Keratinocyte (primary cell): ENCODE results near the gene DRGX. TPM values are rescaled to one million over a fixed set of nuclear protein-coding genes. Genes with fewer than 3 reads are reported as not detected.

Source experiments
- DNase-seq: peaks from one replicate; pipeline ENCODE4 v3.0.0-alpha.2; 2011; ENCODE audit warnings: low read depth, missing footprints, low spot score
- FAIRE-seq: peaks from 2 replicates; lab custom pipeline; 2011; peaks lifted over from hg19 to GRCh38; lab: Jason Lieb, UNC
- H2AFZ ChIP-seq: 2 replicates; pipeline ENCODE4 v1.6.0; 2012; ENCODE audit warnings: low read length, control low read depth, inconsistent platforms; ENCODE audit not compliant: control insufficient read depth
- H3K27ac ChIP-seq: 2 replicates; pipeline ENCODE4 v1.5.1; 2011; ENCODE audit warnings: low read length; ENCODE audit not compliant: control insufficient read depth, insufficient read depth
- H3K27me3 ChIP-seq: 3 replicates; pipeline ENCODE4 v1.6.0; 2011; ENCODE audit warnings: low read length; ENCODE audit not compliant: control insufficient read depth, insufficient read depth; ENCODE audit errors: extremely low read depth
- H3K36me3 ChIP-seq, 2 experiments: 2 replicates in 1 of 2; 3 replicates in 1 of 2; pipeline ENCODE4 v1.5.1; 2011; ENCODE audit warnings: low read length in 2 of 2, mild to moderate bottlenecking in 1 of 2; ENCODE audit not compliant: control insufficient read depth in 2 of 2, insufficient read depth in 2 of 2; ENCODE audit errors: extremely low read depth in 1 of 2
- H3K4me1 ChIP-seq: 3 replicates; pipeline ENCODE4 v1.5.1; 2011; ENCODE audit warnings: low read length; ENCODE audit not compliant: control insufficient read depth, insufficient read depth; ENCODE audit errors: extremely low read depth
- H3K4me2 ChIP-seq: 3 replicates; pipeline ENCODE4 v1.6.0; 2011; ENCODE audit warnings: low read depth, low read length; ENCODE audit not compliant: control insufficient read depth, insufficient read depth; ENCODE audit errors: extremely low read depth
- H3K4me3 ChIP-seq, 3 experiments: fragments of 200-600 bp in 1 of 3; sonication (generic) in 1 of 3; 2 replicates in 2 of 3; 3 replicates in 1 of 3; pipeline ENCODE4 v1.5.1; 2011 to 2016; ENCODE audit warnings: low read length in 3 of 3, mild to moderate bottlenecking in 3 of 3, control low read depth in 2 of 3, inconsistent platforms in 1 of 3, low read depth in 1 of 3, mixed read lengths in 1 of 3, mixed run types in 1 of 3, moderate library complexity in 1 of 3; ENCODE audit not compliant: control insufficient read depth in 2 of 3, insufficient read depth in 2 of 3; ENCODE audit errors: extremely low read depth in 1 of 3
- H3K79me2 ChIP-seq: 2 replicates; pipeline ENCODE4 v1.6.0; 2012; ENCODE audit warnings: low read length; ENCODE audit not compliant: control insufficient read depth, insufficient read depth
- H3K9ac ChIP-seq: 3 replicates; pipeline ENCODE4 v1.6.0; 2011; ENCODE audit warnings: low read length; ENCODE audit not compliant: control insufficient read depth, insufficient read depth; ENCODE audit errors: extremely low read depth
- H3K9me1 ChIP-seq: 3 replicates; pipeline ENCODE4 v1.6.0; 2011; ENCODE audit warnings: low read length; ENCODE audit not compliant: control insufficient read depth, insufficient read depth; ENCODE audit errors: extremely low read depth
- H3K9me3 ChIP-seq: 2 replicates; pipeline ENCODE4 v1.5.1; 2012; ENCODE audit warnings: low read depth, low read length; ENCODE audit not compliant: control insufficient read depth
- H4K20me1 ChIP-seq: 3 replicates; pipeline ENCODE4 v1.6.0; 2011; ENCODE audit warnings: low read length; ENCODE audit not compliant: control insufficient read depth, insufficient read depth; ENCODE audit errors: extremely low read depth
- EZH2 ChIP-seq: IDR thresholded peaks from one replicate; pipeline ENCODE4 v1.6.1; 2012; ENCODE audit warnings: inconsistent platforms, mild to moderate bottlenecking, low read length, moderate library complexity
- dilution Hi-C: fragments of 300-500 bp; cut with MboI; formaldehyde crosslinking; loops from one replicate; pipeline ENCODE4 v1.7.0; 2020; ENCODE audit warnings: low sequenced_read_pairs; ENCODE audit not compliant: extremely low pct_ligation_motif_present
- polyA plus RNA-seq, 5 experiments: library from polyadenylated mRNA; depleted of rRNA in 3 of 5; stranded (reverse) in 3 of 5; stranded (forward) in 1 of 5; unstranded in 1 of 5; fragments of >200 nt; gene quantifications; 1 replicate in 1 of 5; 2 replicates in 3 of 5; 3 replicates in 1 of 5; pipeline versions ENCODE4 v1.2.1 to v1.2.3, GENCODE V29; 2011 to 2012; ENCODE audit warnings: missing spikeins in 2 of 5, low read depth in 1 of 5, low replicate concordance in 1 of 5
- TF ChIP-seq, protein P1 (sequence below), 3 experiments: IDR thresholded peaks in 1 of 3; conservative IDR thresholded peaks in 1 of 3; optimal IDR thresholded peaks in 1 of 3; 2 replicates in 2 of 3; 3 replicates in 1 of 3; pipeline versions ENCODE3 to v1.5.1; 2011; ENCODE audit warnings: low read length in 3 of 3, mild to moderate bottlenecking in 3 of 3, moderate library complexity in 2 of 3, control low read depth in 1 of 3, inconsistent platforms in 1 of 3; ENCODE audit not compliant: insufficient read depth in 2 of 3; ENCODE audit errors: extremely low read depth in 1 of 3

The DRGX gene
- polyA plus RNA-seq, 1 donor (not counting 4 experiments of a cell fraction or from before 2014, with no cell fraction given): not detected

DNA sequence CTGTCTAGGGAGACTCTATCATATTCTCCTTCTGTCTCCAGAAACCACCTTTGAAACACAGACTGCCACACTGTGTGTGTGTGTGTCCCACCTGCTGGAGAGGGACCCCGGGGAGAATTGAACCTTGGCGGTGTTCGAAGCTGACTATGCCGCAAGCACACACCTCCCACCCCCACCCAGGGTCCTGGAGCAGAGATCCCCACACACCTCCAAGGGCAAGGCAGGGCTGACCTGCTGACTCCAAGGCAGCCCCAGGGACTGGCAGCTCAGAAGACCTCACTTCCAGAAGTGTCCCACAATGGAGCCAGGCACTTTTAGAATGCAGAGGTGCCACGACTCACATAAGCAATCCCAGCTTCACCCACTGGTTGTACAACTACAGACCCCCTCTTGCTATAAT is 13.1 kb downstream of the DRGX start:
- H3K27ac ChIP-seq: no peak overlapping the region
- H3K4me3 ChIP-seq: no peak overlapping the region
- no peaks in the 10 kb centered on the region for H3K9me3 ChIP-seq
- H3K9ac ChIP-seq: no peak overlapping the region
- H3K36me3 ChIP-seq: no peaks in the 10 kb centered on the region
- no peak overlapping the region for H2AFZ ChIP-seq
- dilution Hi-C loops: no loop called here
- no peak overlapping the region for H3K4me2 ChIP-seq
- H3K9me1 ChIP-seq: no peaks in the 10 kb centered on the region
- no peaks in the 10 kb centered on the region for H3K79me2 ChIP-seq
- TF ChIP-seq, protein P1, sequence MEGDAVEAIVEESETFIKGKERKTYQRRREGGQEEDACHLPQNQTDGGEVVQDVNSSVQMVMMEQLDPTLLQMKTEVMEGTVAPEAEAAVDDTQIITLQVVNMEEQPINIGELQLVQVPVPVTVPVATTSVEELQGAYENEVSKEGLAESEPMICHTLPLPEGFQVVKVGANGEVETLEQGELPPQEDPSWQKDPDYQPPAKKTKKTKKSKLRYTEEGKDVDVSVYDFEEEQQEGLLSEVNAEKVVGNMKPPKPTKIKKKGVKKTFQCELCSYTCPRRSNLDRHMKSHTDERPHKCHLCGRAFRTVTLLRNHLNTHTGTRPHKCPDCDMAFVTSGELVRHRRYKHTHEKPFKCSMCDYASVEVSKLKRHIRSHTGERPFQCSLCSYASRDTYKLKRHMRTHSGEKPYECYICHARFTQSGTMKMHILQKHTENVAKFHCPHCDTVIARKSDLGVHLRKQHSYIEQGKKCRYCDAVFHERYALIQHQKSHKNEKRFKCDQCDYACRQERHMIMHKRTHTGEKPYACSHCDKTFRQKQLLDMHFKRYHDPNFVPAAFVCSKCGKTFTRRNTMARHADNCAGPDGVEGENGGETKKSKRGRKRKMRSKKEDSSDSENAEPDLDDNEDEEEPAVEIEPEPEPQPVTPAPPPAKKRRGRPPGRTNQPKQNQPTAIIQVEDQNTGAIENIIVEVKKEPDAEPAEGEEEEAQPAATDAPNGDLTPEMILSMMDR (optimal IDR thresholded peaks at IDR 0.05 in 1 of 3, IDR thresholded peaks at IDR 0.05 in 1 of 3, conservative IDR thresholded peaks at IDR 0.05 in 1 of 3; ENCODE audit: extremely low read depth in 1 of 3, insufficient read depth in 2 of 3, low read length in 3 of 3): no peak
- TF ChIP-seq EZH2: no peak
- DNase-seq: no peak
- H3K27me3 ChIP-seq: no peaks in the 10 kb centered on the region
- no peak for FAIRE-seq
- H4K20me1 ChIP-seq: no peaks in the 10 kb centered on the region
- no peaks in the 10 kb centered on the region for H3K4me1 ChIP-seq

- Histone ChIP-seq H3K36me3 (no peaks in the 10 kb centered on the region), H2AFZ (no peak overlapping the region), H4K20me1 (no peaks in the 10 kb centered on the region), H3K9me1 (no peaks in the 10 kb centered on the region), H3K27ac (no peak overlapping the region), H3K4me3 (no peak overlapping the region), H3K79me2 (no peaks in the 10 kb centered on the region), H3K4me1 (no peaks in the 10 kb centered on the region), H3K9me3 (no peaks in the 10 kb centered on the region), H3K4me2 (no peak overlapping the region), H3K9ac (no peak overlapping the region), H3K27me3 (peaks cover 2% of the 10 kb centered on the region)
- no peak for TF ChIP-seq EZH2
- TF ChIP-seq, protein P1 (optimal IDR thresholded peaks at IDR 0.05 in 1 of 3, IDR thresholded peaks at IDR 0.05 in 1 of 3, conservative IDR thresholded peaks at IDR 0.05 in 1 of 3; ENCODE audit: extremely low read depth in 1 of 3, insufficient read depth in 2 of 3, low read length in 3 of 3): no peak
- no peak for FAIRE-seq
- no peak for DNase-seq
- dilution Hi-C loops: no loop called here
Observed at GRCh38 chr10:49382226-49382625, 13.7 kb downstream of the DRGX start.
